ENCODE measurements around the gene VCP.
A peak's percentile ranks its signal among the peaks of the same experiment; 100 is the strongest.

VCP gene

GRCh38 chr9:35102769-35103659, 30.6 kb upstream of the VCP start, which contains the start of gene STOML2:
Gene STOML2 (minus strand): TSS chr9:35103131. CDS start chr9:35103094, 37 bp downstream.
- Histone ChIP-seq H3K36me3 (ENCODE audit: control insufficient read depth in 1 of 2, insufficient read depth in 2 of 2, low read length in 2 of 2) (peaks cover 28 to 60% of the 10 kb centered on the region in 2 donors), H3K27me3 (ENCODE audit: control insufficient read depth in 1 of 2, insufficient read depth in 2 of 2, low read length in 2 of 2) (no peaks in the 10 kb centered on the region), H3K4me3 (ENCODE audit: low read depth in 1 of 2, low read length in 2 of 2) (peak within 1 kb of the TSS; percentile 97 to 99), H3K4me1 (ENCODE audit: control insufficient read depth in 1 of 2, insufficient read depth in 2 of 2, low read length in 2 of 2) (peaks cover 18 to 21% of the 10 kb centered on the region in 2 donors), H3K27ac (ENCODE audit: low read depth, low read length) (peak within 1 kb of the TSS; percentile 55), H3K9ac (ENCODE audit: low read depth in 1 of 2, low read length in 2 of 2) (peak within 1 kb of the TSS; percentile 90 to 99), H3K9me3 (ENCODE audit: control insufficient read depth in 1 of 2, low read length in 2 of 2) (no peaks in the 10 kb centered on the region)

- Histone ChIP-seq H3K27ac (ENCODE audit: low read depth, low read length) (peak overlapping the region; percentile 55), H3K36me3 (ENCODE audit: control insufficient read depth in 1 of 2, insufficient read depth in 2 of 2, low read length in 2 of 2) (peaks cover 24 to 55% of the 10 kb centered on the region in 2 donors), H3K4me3 (ENCODE audit: low read depth in 1 of 2, low read length in 2 of 2) (peak overlapping the region; percentile 97 to 99), H3K4me1 (ENCODE audit: control insufficient read depth in 1 of 2, insufficient read depth in 2 of 2, low read length in 2 of 2) (peaks cover 18 to 21% of the 10 kb centered on the region in 2 donors), H3K27me3 (ENCODE audit: control insufficient read depth in 1 of 2, insufficient read depth in 2 of 2, low read length in 2 of 2) (no peaks in the 10 kb centered on the region), H3K9me3 (ENCODE audit: control insufficient read depth in 1 of 2, low read length in 2 of 2) (no peaks in the 10 kb centered on the region), H3K9ac (ENCODE audit: low read depth in 1 of 2, low read length in 2 of 2) (peak overlapping the region; percentile 90 to 99)
Observed at GRCh38 chr9:35102465-35102768, 30.0 kb upstream of the VCP start.

- H3K4me3 ChIP-seq (ENCODE audit: low read depth in 1 of 2, low read length in 2 of 2) = no peak overlapping the region
- H3K27ac ChIP-seq (ENCODE audit: low read depth, low read length) = no peak overlapping the region
- H3K9me3 ChIP-seq (ENCODE audit: control insufficient read depth in 1 of 2, low read length in 2 of 2) = no peaks in the 10 kb centered on the region
- peaks cover 13 to 40% of the 10 kb centered on the region in 2 donors for H3K36me3 ChIP-seq (ENCODE audit: control insufficient read depth in 1 of 2, insufficient read depth in 2 of 2, low read length in 2 of 2)
- no peaks in the 10 kb centered on the region for H3K27me3 ChIP-seq (ENCODE audit: control insufficient read depth in 1 of 2, insufficient read depth in 2 of 2, low read length in 2 of 2)
- no peak overlapping the region for H3K9ac ChIP-seq (ENCODE audit: low read depth in 1 of 2, low read length in 2 of 2)
- H3K4me1 ChIP-seq (ENCODE audit: control insufficient read depth in 1 of 2, insufficient read depth in 2 of 2, low read length in 2 of 2) = peaks cover 22 to 24% of the 10 kb centered on the region in 2 donors
Observed at GRCh38 chr9:35097573-35097972, 25.1 kb upstream of the VCP start.

- H3K9ac ChIP-seq (ENCODE audit: low read depth in 1 of 2, low read length in 2 of 2) = peak within 1 kb of the TSS; percentile 95 to 97
- H3K36me3 ChIP-seq (ENCODE audit: control insufficient read depth in 1 of 2, insufficient read depth in 2 of 2, low read length in 2 of 2) = peaks cover 14 to 50% of the 10 kb centered on the region in 2 donors
- peaks cover 11 to 12% of the 10 kb centered on the region in 2 donors for H3K4me1 ChIP-seq (ENCODE audit: control insufficient read depth in 1 of 2, insufficient read depth in 2 of 2, low read length in 2 of 2)
- H3K4me3 ChIP-seq (ENCODE audit: low read depth in 1 of 2, low read length in 2 of 2) = peak within 1 kb of the TSS; percentile 85 to 95
- peak within 1 kb of the TSS; percentile 98 for H3K27ac ChIP-seq (ENCODE audit: low read depth, low read length)
- no peaks in the 10 kb centered on the region for H3K27me3 ChIP-seq (ENCODE audit: control insufficient read depth in 1 of 2, insufficient read depth in 2 of 2, low read length in 2 of 2)
- no peaks in the 10 kb centered on the region for H3K9me3 ChIP-seq (ENCODE audit: control insufficient read depth in 1 of 2, low read length in 2 of 2)
Observed at GRCh38 chr9:35096035-35096849, 23.8 kb upstream of the VCP start, which contains the start of gene PIGO. Gene PIGO (minus strand): TSS chr9:35096591. CDS start chr9:35095565, 1,026 bp downstream.

GRCh38 chr9:35091536-35091935, 19.1 kb upstream of the VCP start:
- Histone ChIP-seq H3K36me3 (ENCODE audit: control insufficient read depth in 1 of 2, insufficient read depth in 2 of 2, low read length in 2 of 2) (peaks cover 26 to 69% of the 10 kb centered on the region in 2 donors), H3K27me3 (ENCODE audit: control insufficient read depth in 1 of 2, insufficient read depth in 2 of 2, low read length in 2 of 2) (no peaks in the 10 kb centered on the region), H3K9ac (ENCODE audit: low read depth in 1 of 2, low read length in 2 of 2) (no peak overlapping the region), H3K4me1 (ENCODE audit: control insufficient read depth in 1 of 2, insufficient read depth in 2 of 2, low read length in 2 of 2) (peaks cover 7 to 9% of the 10 kb centered on the region in 2 donors), H3K4me3 (ENCODE audit: low read depth in 1 of 2, low read length in 2 of 2) (no peak overlapping the region), H3K27ac (ENCODE audit: low read depth, low read length) (no peak overlapping the region), H3K9me3 (ENCODE audit: control insufficient read depth in 1 of 2, low read length in 2 of 2) (no peaks in the 10 kb centered on the region)

- H3K27ac ChIP-seq (ENCODE audit: low read depth, low read length) = no peak overlapping the region
- no peak overlapping the region for H3K9ac ChIP-seq (ENCODE audit: low read depth in 1 of 2, low read length in 2 of 2)
- peaks cover 29 to 69% of the 10 kb centered on the region in 2 donors for H3K36me3 ChIP-seq (ENCODE audit: control insufficient read depth in 1 of 2, insufficient read depth in 2 of 2, low read length in 2 of 2)
- no peaks in the 10 kb centered on the region for H3K9me3 ChIP-seq (ENCODE audit: control insufficient read depth in 1 of 2, low read length in 2 of 2)
- H3K4me3 ChIP-seq (ENCODE audit: low read depth in 1 of 2, low read length in 2 of 2) = no peak overlapping the region
- H3K27me3 ChIP-seq (ENCODE audit: control insufficient read depth in 1 of 2, insufficient read depth in 2 of 2, low read length in 2 of 2) = no peaks in the 10 kb centered on the region
- H3K4me1 ChIP-seq (ENCODE audit: control insufficient read depth in 1 of 2, insufficient read depth in 2 of 2, low read length in 2 of 2) = no peaks in the 10 kb centered on the region
Observed at GRCh38 chr9:35089434-35089833, 17.0 kb upstream of the VCP start.

GRCh38 chr9:35085078-35085477, 12.7 kb upstream of the VCP start:
- peaks cover 23 to 28% of the 10 kb centered on the region in 2 donors for H3K36me3 ChIP-seq (ENCODE audit: control insufficient read depth in 1 of 2, insufficient read depth in 2 of 2, low read length in 2 of 2)
- H3K4me1 ChIP-seq (ENCODE audit: control insufficient read depth in 1 of 2, insufficient read depth in 2 of 2, low read length in 2 of 2) = peaks cover 0 to 3% of the 10 kb centered on the region in 2 donors
- H3K9me3 ChIP-seq (ENCODE audit: control insufficient read depth in 1 of 2, low read length in 2 of 2) = no peaks in the 10 kb centered on the region
- no peak overlapping the region for H3K27ac ChIP-seq (ENCODE audit: low read depth, low read length)
- no peaks in the 10 kb centered on the region for H3K27me3 ChIP-seq (ENCODE audit: control insufficient read depth in 1 of 2, insufficient read depth in 2 of 2, low read length in 2 of 2)
- H3K4me3 ChIP-seq (ENCODE audit: low read depth in 1 of 2, low read length in 2 of 2) = no peak overlapping the region
- no peak overlapping the region for H3K9ac ChIP-seq (ENCODE audit: low read depth in 1 of 2, low read length in 2 of 2)

GRCh38 chr9:35079426-35080341, 7.3 kb upstream of the VCP start, which contains the start of gene FANCG:
Gene FANCG (minus strand): TSS chr9:35079942. CDS start chr9:35079524, 418 bp downstream.
- peak within 1 kb of the TSS; percentile 70 to 88 for H3K9ac ChIP-seq (ENCODE audit: low read depth in 1 of 2, low read length in 2 of 2)
- H3K4me3 ChIP-seq (ENCODE audit: low read depth in 1 of 2, low read length in 2 of 2) = peak within 1 kb of the TSS; percentile 84 to 92
- H3K27me3 ChIP-seq (ENCODE audit: control insufficient read depth in 1 of 2, insufficient read depth in 2 of 2, low read length in 2 of 2) = no peaks in the 10 kb centered on the region
- peaks cover 0 to 13% of the 10 kb centered on the region in 2 donors for H3K36me3 ChIP-seq (ENCODE audit: control insufficient read depth in 1 of 2, insufficient read depth in 2 of 2, low read length in 2 of 2)
- H3K9me3 ChIP-seq (ENCODE audit: control insufficient read depth in 1 of 2, low read length in 2 of 2) = no peaks in the 10 kb centered on the region
- H3K4me1 ChIP-seq (ENCODE audit: control insufficient read depth in 1 of 2, insufficient read depth in 2 of 2, low read length in 2 of 2) = peaks cover 11 to 20% of the 10 kb centered on the region in 2 donors
- peak within 1 kb of the TSS; percentile 54 for H3K27ac ChIP-seq (ENCODE audit: low read depth, low read length)

GRCh38 chr9:35079041-35079425, 6.6 kb upstream of the VCP start:
- Histone ChIP-seq H3K4me1 (ENCODE audit: control insufficient read depth in 1 of 2, insufficient read depth in 2 of 2, low read length in 2 of 2) (peaks cover 11 to 20% of the 10 kb centered on the region in 2 donors), H3K27me3 (ENCODE audit: control insufficient read depth in 1 of 2, insufficient read depth in 2 of 2, low read length in 2 of 2) (no peaks in the 10 kb centered on the region), H3K36me3 (ENCODE audit: control insufficient read depth in 1 of 2, insufficient read depth in 2 of 2, low read length in 2 of 2) (peaks cover 0 to 20% of the 10 kb centered on the region in 2 donors), H3K9ac (ENCODE audit: low read depth in 1 of 2, low read length in 2 of 2) (peak overlapping the region; percentile 70 to 88), H3K4me3 (ENCODE audit: low read depth in 1 of 2, low read length in 2 of 2) (peak overlapping the region; percentile 84 to 92), H3K27ac (ENCODE audit: low read depth, low read length) (no peak overlapping the region), H3K9me3 (ENCODE audit: control insufficient read depth in 1 of 2, low read length in 2 of 2) (no peaks in the 10 kb centered on the region)
